H1 (cell line): ENCODE data around the gene BARHL2. TPM values are rescaled to one million over a fixed set of nuclear protein-coding genes. Genes with fewer than 3 reads are reported as not detected.

Experiments
- ASH2L ChIP-seq: fragments of 200-600, 300-600 bp; sonication (generic); IDR thresholded peaks from one replicate; pipeline ENCODE4 v1.7.1; 2017; ENCODE audit warnings: low read length
- BRCA1 ChIP-seq: IDR thresholded peaks from 2 replicates; pipeline ENCODE4 v1.6.1; 2012; ENCODE audit warnings: low read depth, low read length, improper control_type of control experiment
- CTCF ChIP-seq, 3 experiments: IDR thresholded peaks; 1 replicate in 2 of 3; 2 replicates in 1 of 3; pipeline versions ENCODE4 v1.5.1 to v1.6.1; 2011; ENCODE audit warnings: low read length in 3 of 3, mild to moderate bottlenecking in 3 of 3, inconsistent platforms in 2 of 3, low read depth in 1 of 3, moderate library complexity in 1 of 3; ENCODE audit not compliant: insufficient read depth in 1 of 3; ENCODE audit errors: control extremely low read depth in 1 of 3
- RAD21 ChIP-seq, 2 experiments: IDR thresholded peaks in 1 of 2; conservative IDR thresholded peaks in 1 of 2; 2 replicates each; pipeline ENCODE4 v1.6.1; 2011; ENCODE audit warnings: low read depth in 2 of 2, low read length in 2 of 2, improper control_type of control experiment in 1 of 2, inconsistent platforms in 1 of 2, mild to moderate bottlenecking in 1 of 2, moderate library complexity in 1 of 2
- SP4 ChIP-seq: IDR thresholded peaks from 2 replicates; pipeline ENCODE4 v1.6.1; 2012; ENCODE audit warnings: low read length, inconsistent platforms
- USF2 ChIP-seq: IDR thresholded peaks from 2 replicates; pipeline ENCODE4 v1.6.1; 2011; ENCODE audit warnings: low read length, improper control_type of control experiment
- polyA plus RNA-seq, 7 experiments: library from polyadenylated mRNA; depleted of rRNA in 3 of 7; stranded (reverse) in 5 of 7; unstranded in 2 of 7; fragments of >200 nt in 5 of 7; fragments of 200-250 nt in 2 of 7; gene quantifications; 1 replicate in 5 of 7; 2 replicates in 1 of 7; 4 replicates in 1 of 7; pipeline versions ENCODE4 v1.2.1 to v1.2.3, GENCODE V29; 2011 to 2013; ENCODE audit warnings: missing spikeins in 2 of 7, mixed read lengths in 2 of 7
- total RNA-seq: library from RNA; stranded (reverse); fragmentation: NEBNext Ultra II Directional; extraction: Animal tissue kit (Norgen Biotek cat#: 25700); gene quantifications from 2 replicates; pipeline ENCODE4 v1.2.1, GENCODE V29; 2021
- TF ChIP-seq, protein P1 (sequence below): fragments of 300-600 bp; sonication (generic); IDR thresholded peaks from 2 replicates; pipeline ENCODE4 v1.7.1; 2012; ENCODE audit warnings: low read length, moderate library complexity, mild to moderate bottlenecking, inconsistent platforms; ENCODE audit not compliant: insufficient replicate concordance

BARHL2 gene
- total and polyA plus RNA-seq, 2 of the 8 experiments (the other 6 are each of a cell fraction or from before 2014, with no cell fraction given): 0.15 TPM; not detected in 1

DNA sequence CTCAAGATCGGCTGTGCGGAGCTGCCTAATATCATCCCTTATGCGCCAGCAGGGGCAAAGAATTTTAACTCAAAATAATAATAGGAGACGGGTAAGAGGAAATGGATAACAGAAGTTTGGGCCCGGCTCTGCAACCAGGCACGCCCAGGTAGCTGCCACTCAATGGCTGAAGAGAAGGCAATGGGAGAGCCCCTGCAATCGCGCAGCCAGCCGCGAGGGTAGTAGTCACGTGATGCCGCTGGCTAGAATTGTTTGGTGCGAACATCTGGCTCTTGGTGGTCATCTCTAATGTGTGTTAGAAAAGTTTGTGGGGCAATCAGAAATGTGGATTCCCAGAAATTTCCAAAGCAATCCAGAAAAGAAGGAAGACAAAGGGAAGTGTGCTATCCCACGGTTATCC, 12.3 kb downstream of the BARHL2 start (continued):
- TF ChIP-seq USF2 (peak; percentile 92), BRCA1 (no peak), RAD21 (IDR thresholded peaks at IDR 0.05 in 1 of 2, conservative IDR thresholded peaks at IDR 0.05 in 1 of 2; ENCODE audit: low read depth in 2 of 2, low read length in 2 of 2) (no peak; a peak in 1 of 4 replicates), CTCF (IDR thresholded peaks at IDR 0.05; ENCODE audit: control extremely low read depth in 1 of 3, insufficient read depth in 1 of 3, low read depth in 1 of 3, low read length in 3 of 3) (peak; percentile 14 to 22 (median 16); a peak in 3 of 4 replicates), SP4 (no peak), ASH2L (no peak)
- TF ChIP-seq, protein P1, sequence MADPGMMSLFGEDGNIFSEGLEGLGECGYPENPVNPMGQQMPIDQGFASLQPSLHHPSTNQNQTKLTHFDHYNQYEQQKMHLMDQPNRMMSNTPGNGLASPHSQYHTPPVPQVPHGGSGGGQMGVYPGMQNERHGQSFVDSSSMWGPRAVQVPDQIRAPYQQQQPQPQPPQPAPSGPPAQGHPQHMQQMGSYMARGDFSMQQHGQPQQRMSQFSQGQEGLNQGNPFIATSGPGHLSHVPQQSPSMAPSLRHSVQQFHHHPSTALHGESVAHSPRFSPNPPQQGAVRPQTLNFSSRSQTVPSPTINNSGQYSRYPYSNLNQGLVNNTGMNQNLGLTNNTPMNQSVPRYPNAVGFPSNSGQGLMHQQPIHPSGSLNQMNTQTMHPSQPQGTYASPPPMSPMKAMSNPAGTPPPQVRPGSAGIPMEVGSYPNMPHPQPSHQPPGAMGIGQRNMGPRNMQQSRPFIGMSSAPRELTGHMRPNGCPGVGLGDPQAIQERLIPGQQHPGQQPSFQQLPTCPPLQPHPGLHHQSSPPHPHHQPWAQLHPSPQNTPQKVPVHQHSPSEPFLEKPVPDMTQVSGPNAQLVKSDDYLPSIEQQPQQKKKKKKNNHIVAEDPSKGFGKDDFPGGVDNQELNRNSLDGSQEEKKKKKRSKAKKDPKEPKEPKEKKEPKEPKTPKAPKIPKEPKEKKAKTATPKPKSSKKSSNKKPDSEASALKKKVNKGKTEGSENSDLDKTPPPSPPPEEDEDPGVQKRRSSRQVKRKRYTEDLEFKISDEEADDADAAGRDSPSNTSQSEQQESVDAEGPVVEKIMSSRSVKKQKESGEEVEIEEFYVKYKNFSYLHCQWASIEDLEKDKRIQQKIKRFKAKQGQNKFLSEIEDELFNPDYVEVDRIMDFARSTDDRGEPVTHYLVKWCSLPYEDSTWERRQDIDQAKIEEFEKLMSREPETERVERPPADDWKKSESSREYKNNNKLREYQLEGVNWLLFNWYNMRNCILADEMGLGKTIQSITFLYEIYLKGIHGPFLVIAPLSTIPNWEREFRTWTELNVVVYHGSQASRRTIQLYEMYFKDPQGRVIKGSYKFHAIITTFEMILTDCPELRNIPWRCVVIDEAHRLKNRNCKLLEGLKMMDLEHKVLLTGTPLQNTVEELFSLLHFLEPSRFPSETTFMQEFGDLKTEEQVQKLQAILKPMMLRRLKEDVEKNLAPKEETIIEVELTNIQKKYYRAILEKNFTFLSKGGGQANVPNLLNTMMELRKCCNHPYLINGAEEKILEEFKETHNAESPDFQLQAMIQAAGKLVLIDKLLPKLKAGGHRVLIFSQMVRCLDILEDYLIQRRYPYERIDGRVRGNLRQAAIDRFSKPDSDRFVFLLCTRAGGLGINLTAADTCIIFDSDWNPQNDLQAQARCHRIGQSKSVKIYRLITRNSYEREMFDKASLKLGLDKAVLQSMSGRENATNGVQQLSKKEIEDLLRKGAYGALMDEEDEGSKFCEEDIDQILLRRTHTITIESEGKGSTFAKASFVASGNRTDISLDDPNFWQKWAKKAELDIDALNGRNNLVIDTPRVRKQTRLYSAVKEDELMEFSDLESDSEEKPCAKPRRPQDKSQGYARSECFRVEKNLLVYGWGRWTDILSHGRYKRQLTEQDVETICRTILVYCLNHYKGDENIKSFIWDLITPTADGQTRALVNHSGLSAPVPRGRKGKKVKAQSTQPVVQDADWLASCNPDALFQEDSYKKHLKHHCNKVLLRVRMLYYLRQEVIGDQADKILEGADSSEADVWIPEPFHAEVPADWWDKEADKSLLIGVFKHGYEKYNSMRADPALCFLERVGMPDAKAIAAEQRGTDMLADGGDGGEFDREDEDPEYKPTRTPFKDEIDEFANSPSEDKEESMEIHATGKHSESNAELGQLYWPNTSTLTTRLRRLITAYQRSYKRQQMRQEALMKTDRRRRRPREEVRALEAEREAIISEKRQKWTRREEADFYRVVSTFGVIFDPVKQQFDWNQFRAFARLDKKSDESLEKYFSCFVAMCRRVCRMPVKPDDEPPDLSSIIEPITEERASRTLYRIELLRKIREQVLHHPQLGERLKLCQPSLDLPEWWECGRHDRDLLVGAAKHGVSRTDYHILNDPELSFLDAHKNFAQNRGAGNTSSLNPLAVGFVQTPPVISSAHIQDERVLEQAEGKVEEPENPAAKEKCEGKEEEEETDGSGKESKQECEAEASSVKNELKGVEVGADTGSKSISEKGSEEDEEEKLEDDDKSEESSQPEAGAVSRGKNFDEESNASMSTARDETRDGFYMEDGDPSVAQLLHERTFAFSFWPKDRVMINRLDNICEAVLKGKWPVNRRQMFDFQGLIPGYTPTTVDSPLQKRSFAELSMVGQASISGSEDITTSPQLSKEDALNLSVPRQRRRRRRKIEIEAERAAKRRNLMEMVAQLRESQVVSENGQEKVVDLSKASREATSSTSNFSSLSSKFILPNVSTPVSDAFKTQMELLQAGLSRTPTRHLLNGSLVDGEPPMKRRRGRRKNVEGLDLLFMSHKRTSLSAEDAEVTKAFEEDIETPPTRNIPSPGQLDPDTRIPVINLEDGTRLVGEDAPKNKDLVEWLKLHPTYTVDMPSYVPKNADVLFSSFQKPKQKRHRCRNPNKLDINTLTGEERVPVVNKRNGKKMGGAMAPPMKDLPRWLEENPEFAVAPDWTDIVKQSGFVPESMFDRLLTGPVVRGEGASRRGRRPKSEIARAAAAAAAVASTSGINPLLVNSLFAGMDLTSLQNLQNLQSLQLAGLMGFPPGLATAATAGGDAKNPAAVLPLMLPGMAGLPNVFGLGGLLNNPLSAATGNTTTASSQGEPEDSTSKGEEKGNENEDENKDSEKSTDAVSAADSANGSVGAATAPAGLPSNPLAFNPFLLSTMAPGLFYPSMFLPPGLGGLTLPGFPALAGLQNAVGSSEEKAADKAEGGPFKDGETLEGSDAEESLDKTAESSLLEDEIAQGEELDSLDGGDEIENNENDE: no peak
